UCSD-AML1 (cell line): ENCODE results near the gene WNT7A.

Experiments used
- DNase-seq: peaks from one replicate; lab custom pipeline; 2025; ENCODE audit not compliant: unreplicated experiment; lab: John Stamatoyannopoulos, UW

The WNT7A gene

GRCh38 chr3:13831386-13831996, 48.4 kb downstream of the WNT7A start:
- DNase-seq, result no peak

GRCh38 chr3:13829311-13829710, 50.6 kb downstream of the WNT7A start:
- no peak for DNase-seq

GRCh38 chr3:13828501-13829265, 51.2 kb downstream of the WNT7A start:
- no peak for DNase-seq

GRCh38 chr3:13827699-13828098, 52.2 kb downstream of the WNT7A start:
- no peak for DNase-seq

GRCh38 chr3:13827256-13827655, 52.6 kb downstream of the WNT7A start:
- DNase-seq, result no peak

- DNase-seq, result no peak
These were observed 53.2 kb downstream of the WNT7A start for GRCh38 chr3:13826672-13827071.

- DNase-seq, result no peak
These were observed 54.0 kb downstream of the WNT7A start for GRCh38 chr3:13825821-13826220.

GRCh38 chr3:13825311-13825579, 54.6 kb downstream of the WNT7A start:
- no peak for DNase-seq

- DNase-seq, result no peak
These were observed 55.2 kb downstream of the WNT7A start for GRCh38 chr3:13824521-13825310.

- no peak for DNase-seq
These were observed 56.2 kb downstream of the WNT7A start for GRCh38 chr3:13823692-13824091.

GRCh38 chr3:13822871-13823585, 56.8 kb downstream of the WNT7A start:
- no peak for DNase-seq

GRCh38 chr3:13822042-13822441, 57.8 kb downstream of the WNT7A start:
- DNase-seq, result no peak

- no peak for DNase-seq
These were observed 58.7 kb downstream of the WNT7A start for GRCh38 chr3:13821126-13821525.

- DNase-seq, result no peak
These were observed 61.0 kb downstream of the WNT7A start for GRCh38 chr3:13818919-13819318.

- DNase-seq, result no peak
These were observed 64.7 kb downstream of the WNT7A start for GRCh38 chr3:13815088-13815683.

GRCh38 chr3:13812034-13812471, 67.8 kb downstream of the WNT7A start:
- no peak for DNase-seq

- DNase-seq, result no peak
These were observed 68.3 kb downstream of the WNT7A start for GRCh38 chr3:13811614-13812013.

GRCh38 chr3:13808550-13808949, 71.3 kb downstream of the WNT7A start:
- DNase-seq, result no peak

- no peak for DNase-seq
These were observed 78.3 kb downstream of the WNT7A start for GRCh38 chr3:13801361-13802204.

- no peak for DNase-seq
These were observed 79.8 kb downstream of the WNT7A start for GRCh38 chr3:13800064-13800463.
